Lower lobe of right lung (tissue), 2 donors: ENCODE measurements around the gene SEMA3F. TPM values are rescaled to one million over a fixed set of nuclear protein-coding genes. Genes with fewer than 3 reads are reported as not detected.
A peak's percentile ranks its signal among the peaks of the same experiment; 100 is the strongest.

Experiments used
- ATAC-seq, 2 donors: fragments of 200-7000 bp; cut with Tn5 transposase; one replicate each; pipeline ENCODE4 v1.9.1; 2020 to 2022; ENCODE audit warnings: mild to moderate bottlenecking in 2 of 2, moderate library complexity in 2 of 2
- DNase-seq: peaks from one replicate; pipeline ENCODE4 v3.0.0-alpha.2; 2020
- H3K27ac ChIP-seq: fragments of 200-600 bp; one replicate; pipeline ENCODE4 v1.8.0; 2022
- H3K27me3 ChIP-seq: fragments of 200-600 bp; one replicate; pipeline ENCODE4 v1.8.0; 2022; ENCODE audit warnings: low read depth
- H3K36me3 ChIP-seq: fragments of 200-600 bp; one replicate; pipeline ENCODE4 v1.8.0; 2022; ENCODE audit warnings: mild to moderate bottlenecking
- H3K4me1 ChIP-seq: fragments of 200-600 bp; one replicate; pipeline ENCODE4 v1.8.0; 2022
- H3K4me3 ChIP-seq: fragments of 200-600 bp; one replicate; pipeline ENCODE4 v1.8.0; 2022; ENCODE audit warnings: mild to moderate bottlenecking
- H3K9me3 ChIP-seq: fragments of 200-600 bp; one replicate; pipeline ENCODE4 v1.8.0; 2022
- CTCF ChIP-seq: fragments of 200-600 bp; IDR thresholded peaks from one replicate; pipeline ENCODE4 v1.8.0; 2022; ENCODE audit warnings: antibody characterized with exemption, mild to moderate bottlenecking
- intact Hi-C: fragments of 100-400 bp; cut with DNase I; formaldehyde crosslinking; loops from one replicate; pipeline ENCODE4 v1.11.0; 2022
- total RNA-seq: library from RNA; stranded (reverse); fragmentation: NEBNext Ultra II Directional; extraction: Animal tissue kit (Norgen Biotek cat#: 25700); gene quantifications from one replicate; pipeline ENCODE4 v1.2.1, GENCODE V29; 2021
- donor health status: DM: no; HTN: yes; CAD: no; lungs with severe emphysema.

Gene SEMA3F
- total RNA-seq, 1 donor from 2014 or later = 44.7 TPM

GRCh38 chr3:50169858-50170257 is 14.7 kb downstream of the SEMA3F start:
- Histone ChIP-seq H3K4me1 (peaks cover 73% of the 10 kb centered on the region), H3K9me3 (no peaks in the 10 kb centered on the region), H3K27ac (peak overlapping the region; percentile 76), H3K4me3 (no peak overlapping the region), H3K36me3 (peaks cover 11% of the 10 kb centered on the region), H3K27me3 (no peaks in the 10 kb centered on the region)
- no peak for DNase-seq
- ATAC-seq = no peak
- TF ChIP-seq CTCF = no peak
- intact Hi-C loops = no loop called here

GRCh38 chr3:50170689-50171088 is 15.6 kb downstream of the SEMA3F start:
- Histone ChIP-seq H3K4me1 (peaks cover 65% of the 10 kb centered on the region), H3K9me3 (no peaks in the 10 kb centered on the region), H3K27me3 (no peaks in the 10 kb centered on the region), H3K36me3 (peaks cover 15% of the 10 kb centered on the region), H3K27ac (peak overlapping the region; percentile 76), H3K4me3 (no peak overlapping the region)
- ATAC-seq = peak; percentile 37 to 38
- DNase-seq = no peak
- TF ChIP-seq CTCF = no peak
- intact Hi-C loops = no loop called here

- intact Hi-C loops = no loop called here
- H3K27ac ChIP-seq = peak overlapping the region; percentile 75
- DNase-seq = no peak
Observed at GRCh38 chr3:50171540-50172301, 16.6 kb downstream of the SEMA3F start.

GRCh38 chr3:50172626-50173220 is 17.6 kb downstream of the SEMA3F start:
- DNase-seq (no peak), ATAC-seq (no peak)
- Histone ChIP-seq H3K4me1 (peaks cover 45% of the 10 kb centered on the region), H3K27ac (no peak overlapping the region), H3K9me3 (no peaks in the 10 kb centered on the region), H3K27me3 (no peaks in the 10 kb centered on the region), H3K36me3 (peaks cover 21% of the 10 kb centered on the region), H3K4me3 (no peak overlapping the region)
- intact Hi-C loops = no loop called here
- no peak for TF ChIP-seq CTCF

More at GRCh38 chr3:50171540-50172301, 16.6 kb downstream of the SEMA3F start:
- peak; percentile 28 to 40 for ATAC-seq
- no peak for TF ChIP-seq CTCF
- Histone ChIP-seq H3K27me3 (no peaks in the 10 kb centered on the region), H3K4me1 (peaks cover 55% of the 10 kb centered on the region), H3K36me3 (peaks cover 21% of the 10 kb centered on the region), H3K9me3 (no peaks in the 10 kb centered on the region), H3K4me3 (no peak overlapping the region)

- intact Hi-C loops = no loop called here
- no peak for ATAC-seq
- no peak overlapping the region for H3K27ac ChIP-seq
Observed at GRCh38 chr3:50173685-50174516, 18.8 kb downstream of the SEMA3F start.

More at GRCh38 chr3:50173685-50174516, 18.8 kb downstream of the SEMA3F start:
- Histone ChIP-seq H3K36me3 (peaks cover 21% of the 10 kb centered on the region), H3K27me3 (no peaks in the 10 kb centered on the region), H3K4me1 (peaks cover 33% of the 10 kb centered on the region), H3K9me3 (no peaks in the 10 kb centered on the region), H3K4me3 (no peak overlapping the region)
- no peak for TF ChIP-seq CTCF
- no peak for DNase-seq
